ENCODE data around the gene RSPH4A.
"Not testable (repeated sequence)": the region's sequence is repeated elsewhere in the genome, so short reads cannot be mapped to it uniquely, and the experiment has no call there.

RSPH4A gene

GRCh38 chr6:116629563-116629981 lies 13.3 kb downstream of the RSPH4A start:
- no peak for DNase-seq

- DNase-seq, result no peak
These were observed 15.2 kb downstream of the RSPH4A start for GRCh38 chr6:116631379-116631990.

GRCh38 chr6:116633685-116634084 lies 17.4 kb downstream of the RSPH4A start:
- no peak for DNase-seq

- no peak for DNase-seq
These were observed 31.9 kb downstream of the RSPH4A start for GRCh38 chr6:116648156-116648555.

GRCh38 chr6:116649129-116649528 lies 32.9 kb downstream of the RSPH4A start:
- DNase-seq, result no peak

GRCh38 chr6:116651916-116652315 lies 35.6 kb downstream of the RSPH4A start:
- DNase-seq, result no peak

- DNase-seq, result no peak
These were observed 45.3 kb downstream of the RSPH4A start for GRCh38 chr6:116661594-116661993.

GRCh38 chr6:116662202-116662601 lies 45.9 kb downstream of the RSPH4A start:
- DNase-seq, result no peak

- DNase-seq, result no peak
These were observed 47.0 kb downstream of the RSPH4A start for GRCh38 chr6:116663308-116663707.

- DNase-seq, result not testable (repeated sequence)
These were observed 47.9 kb downstream of the RSPH4A start for GRCh38 chr6:116664169-116664568.

GRCh38 chr6:116665464-116665863 lies 49.2 kb downstream of the RSPH4A start:
- no peak for DNase-seq

GRCh38 chr6:116666869-116667268 lies 50.6 kb downstream of the RSPH4A start:
- DNase-seq, result no peak

- DNase-seq, result no peak
These were observed 51.3 kb downstream of the RSPH4A start for GRCh38 chr6:116667623-116668022.

GRCh38 chr6:116672306-116672705 lies 56.0 kb downstream of the RSPH4A start:
- DNase-seq, result no peak

GRCh38 chr6:116676021-116676420 lies 59.7 kb downstream of the RSPH4A start:
- no peak for DNase-seq

GRCh38 chr6:116680880-116681672 lies 64.8 kb downstream of the RSPH4A start, which contains the start of gene KPNA5:
TSS of gene KPNA5 (plus strand) at chr6:116681211. CDS start at chr6:116681335, 124 bp downstream.
- DNase-seq, result peak; percentile 19 to 91 (median 81)

- DNase-seq, result peak in 3 of 14 donors; percentile 2 to 22 (median 9)
These were observed 66.0 kb downstream of the RSPH4A start for GRCh38 chr6:116682334-116682712.
